ENCODE measurements around the gene LYST.

GRCh38 chr1:235825229-235825628 lies 41.5 kb downstream of the LYST start:
- TF ChIP-seq POLR2A (IDR thresholded peaks at IDR 0.05) (no peak), POLR2AphosphoS5 (IDR thresholded peaks at IDR 0.05; ENCODE audit: insufficient read depth in 1 of 2, low read depth in 1 of 2) (no peak)
